ENCODE results near the gene PPIP5K2. TPM values are rescaled to one million over a fixed set of nuclear protein-coding genes. Genes with fewer than 3 reads are reported as not detected.

PPIP5K2 gene
- total RNA-seq, 6 experiments from 2014 or later: 54.9 to 75.2 (median 61.2) TPM

DNA sequence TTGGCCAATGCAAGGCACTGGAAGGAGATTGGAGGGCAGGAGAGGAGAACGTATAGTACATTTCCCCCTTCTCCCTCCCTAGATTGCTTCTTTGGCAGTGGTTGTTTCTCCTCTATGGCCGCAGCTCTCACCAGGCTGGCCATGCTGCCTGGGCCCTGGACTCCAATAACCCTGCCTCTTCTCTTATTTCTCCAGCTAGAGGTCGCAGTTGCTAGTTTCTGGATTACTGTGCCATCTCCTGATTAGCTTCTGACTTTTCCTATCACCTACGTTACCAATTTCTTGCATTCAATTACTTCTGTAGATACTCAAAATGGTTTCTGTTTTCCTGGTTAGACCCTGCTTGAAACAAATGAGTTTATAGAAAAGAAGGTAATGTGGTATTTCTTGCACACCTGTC lies 136.1 kb downstream of the PPIP5K2 start:
- H3K27me3 Mint-ChIP-seq (ENCODE audit: insufficient read depth): no peaks in the 10 kb centered on the region
- peak; percentile 46; the same call in 1 of the 2 replicates for TF ChIP-seq CTCF (IDR thresholded peaks at IDR 0.05)
- no peaks in the 10 kb centered on the region for H3K9me3 Mint-ChIP-seq
- peaks cover 7% of the 10 kb centered on the region for H3K36me3 Mint-ChIP-seq (ENCODE audit: low read depth)
- DNase-seq: no peak
- H3K4me3 Mint-ChIP-seq: no peak overlapping the region
- H3K27ac Mint-ChIP-seq: no peak overlapping the region
- H3K4me1 Mint-ChIP-seq (ENCODE audit: low read depth): peaks cover 41% of the 10 kb centered on the region

DNA sequence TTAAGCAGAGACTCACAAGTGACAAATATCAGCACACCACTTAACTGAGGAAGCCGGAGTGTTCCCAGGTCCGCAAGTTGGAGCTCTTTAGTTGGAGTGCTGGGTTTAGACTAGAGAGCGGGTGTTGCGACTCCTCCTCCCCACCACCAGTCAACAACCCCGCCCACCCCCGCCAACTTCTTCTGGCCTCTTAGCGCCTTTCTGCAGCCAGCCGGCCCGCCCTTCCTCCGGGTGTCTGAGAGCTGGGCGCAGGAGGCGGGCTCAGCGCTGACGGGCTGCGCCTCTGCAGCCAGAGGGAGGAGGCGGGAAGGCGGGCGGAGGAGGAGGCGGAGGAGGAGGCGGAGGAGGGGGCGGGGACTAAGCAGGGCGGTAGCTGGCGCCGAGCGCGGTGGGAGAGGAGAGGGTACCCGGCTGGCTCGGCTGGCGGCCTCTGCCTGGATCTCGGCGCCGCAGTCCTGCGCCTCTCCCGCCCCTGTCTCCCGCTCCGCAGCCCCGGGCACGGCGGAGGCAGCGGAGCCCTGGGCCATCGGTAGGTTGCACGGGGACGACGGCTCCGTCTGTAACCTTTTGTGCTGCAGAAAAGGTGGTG lies 138.4 kb downstream of the PPIP5K2 start, which contains the start of gene MACIR:
TSS of gene MACIR (plus strand) at position 396 of the 589 bp plus-strand sequence. CDS start 17,157 bp downstream, outside the sequence.
- TF ChIP-seq CTCF (IDR thresholded peaks at IDR 0.05): peak; percentile 8; the same call in 1 of the 2 replicates
- peaks cover 18% of the 10 kb centered on the region for H3K36me3 Mint-ChIP-seq (ENCODE audit: low read depth)
- peak; percentile 97 for DNase-seq
- H3K27me3 Mint-ChIP-seq (ENCODE audit: insufficient read depth): no peaks in the 10 kb centered on the region
- peak within 1 kb of the TSS; percentile 97 for H3K4me3 Mint-ChIP-seq
- peaks cover 64% of the 10 kb centered on the region for H3K4me1 Mint-ChIP-seq (ENCODE audit: low read depth)
- H3K9me3 Mint-ChIP-seq: no peaks in the 10 kb centered on the region
- peak within 1 kb of the TSS; percentile 83 for H3K27ac Mint-ChIP-seq

GRCh38 chr5:103258957-103259704 lies 139.0 kb downstream of the PPIP5K2 start:
- Mint-ChIP-seq H3K9me3 (no peaks in the 10 kb centered on the region), H3K27me3 (ENCODE audit: insufficient read depth) (no peaks in the 10 kb centered on the region), H3K27ac (peak overlapping the region; percentile 83), H3K4me3 (peak overlapping the region; percentile 97), H3K36me3 (ENCODE audit: low read depth) (peaks cover 24% of the 10 kb centered on the region), H3K4me1 (ENCODE audit: low read depth) (peaks cover 71% of the 10 kb centered on the region)
- 0 out of 2 replicates have a peak, but pooled peaks have one; percentile 37 for TF ChIP-seq CTCF (IDR thresholded peaks at IDR 0.05)
- DNase-seq: no peak

DNA sequence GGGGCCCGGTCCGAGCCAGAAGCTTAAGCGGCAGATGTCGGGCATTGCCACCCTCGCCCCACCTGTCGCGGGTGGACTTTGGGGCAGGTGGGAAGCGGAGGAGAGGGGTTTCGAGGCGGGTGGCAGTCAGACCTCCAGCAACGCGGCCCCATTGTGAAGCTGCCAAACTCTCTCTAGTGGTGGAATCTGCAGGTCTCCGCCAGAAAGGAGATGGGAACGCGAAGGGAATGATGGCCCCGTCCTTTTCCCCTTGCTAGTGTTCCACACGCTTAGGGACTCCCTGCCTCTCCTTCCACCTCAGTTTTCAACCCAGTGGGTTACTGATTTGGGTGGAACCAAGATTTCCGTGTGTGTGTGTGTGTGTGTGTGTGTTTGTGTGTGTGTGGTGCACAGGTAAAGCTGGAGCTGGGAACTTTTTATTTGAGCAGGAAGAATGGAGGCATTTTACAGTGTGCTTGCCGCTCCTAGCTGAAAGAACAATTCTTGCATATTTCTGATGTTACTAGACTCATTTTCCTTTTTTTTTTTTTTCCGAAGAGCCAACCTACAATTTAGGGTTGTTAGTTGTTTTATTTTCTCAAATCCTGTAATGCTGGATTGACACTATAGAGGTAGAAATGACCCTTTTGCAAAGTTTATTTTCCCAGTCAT lies 139.7 kb downstream of the PPIP5K2 start:
- Mint-ChIP-seq H3K27ac (peak overlapping the region; percentile 83), H3K27me3 (ENCODE audit: insufficient read depth) (no peaks in the 10 kb centered on the region), H3K9me3 (no peaks in the 10 kb centered on the region), H3K36me3 (ENCODE audit: low read depth) (peaks cover 25% of the 10 kb centered on the region), H3K4me3 (peak overlapping the region; percentile 97), H3K4me1 (ENCODE audit: low read depth) (peaks cover 74% of the 10 kb centered on the region)
- no peak for DNase-seq
- TF ChIP-seq CTCF (IDR thresholded peaks at IDR 0.05): no peak

GRCh38 chr5:103260951-103261350 lies 140.8 kb downstream of the PPIP5K2 start:
- no peak for TF ChIP-seq CTCF (IDR thresholded peaks at IDR 0.05)
- Mint-ChIP-seq H3K4me1 (ENCODE audit: low read depth) (peaks cover 74% of the 10 kb centered on the region), H3K27ac (peak overlapping the region; percentile 72), H3K36me3 (ENCODE audit: low read depth) (peaks cover 35% of the 10 kb centered on the region), H3K27me3 (ENCODE audit: insufficient read depth) (no peaks in the 10 kb centered on the region), H3K4me3 (peak overlapping the region; percentile 97), H3K9me3 (no peaks in the 10 kb centered on the region)
- no peak for DNase-seq

Other genes with a start within 250 kb of the PPIP5K2 start
- gene GIN1, start 163 bp upstream of the PPIP5K2 start, total RNA-seq (2021; fragmentation: NEBNext Ultra II Directional; extraction: Animal tissue kit (Norgen Biotek cat#: 25700)): 1 to 10 TPM; 5.6 to 8.0 (median 6.1) TPM
- gene MACIR, start 138.5 kb downstream of the PPIP5K2 start, total RNA-seq (2021; fragmentation: NEBNext Ultra II Directional; extraction: Animal tissue kit (Norgen Biotek cat#: 25700)): 100 to 1,000 TPM in 3 of 6 experiments, 10 to 100 TPM in 3; 80.7 to 110 (median 97.9) TPM

All from HFFc6 (cell line).